GM12892 (cell line): ENCODE data around the gene PERCC1.

Experiments
- DNase-seq: peaks from one replicate; pipeline ENCODE4 v3.0.0; 2011; ENCODE audit not compliant: insufficient read length
- FAIRE-seq: peaks from 2 replicates; lab custom pipeline; 2011; peaks lifted over from hg19 to GRCh38; lab: Jason Lieb, UNC
- POLR2A ChIP-seq: IDR thresholded peaks from 2 replicates; pipeline ENCODE4 v1.6.1; 2011; ENCODE audit warnings: low read depth, low read length, control low read depth
- POLR2AphosphoS5 ChIP-seq: IDR thresholded peaks from 2 replicates; pipeline ENCODE4 v1.6.1; 2011; ENCODE audit warnings: low read depth, low read length, control low read depth
- TAF1 ChIP-seq: IDR thresholded peaks from 2 replicates; pipeline ENCODE4 v1.6.1; 2011; ENCODE audit warnings: low read depth, mild to moderate bottlenecking, control low read depth, low read length, borderline replicate concordance

The PERCC1 gene

DNA sequence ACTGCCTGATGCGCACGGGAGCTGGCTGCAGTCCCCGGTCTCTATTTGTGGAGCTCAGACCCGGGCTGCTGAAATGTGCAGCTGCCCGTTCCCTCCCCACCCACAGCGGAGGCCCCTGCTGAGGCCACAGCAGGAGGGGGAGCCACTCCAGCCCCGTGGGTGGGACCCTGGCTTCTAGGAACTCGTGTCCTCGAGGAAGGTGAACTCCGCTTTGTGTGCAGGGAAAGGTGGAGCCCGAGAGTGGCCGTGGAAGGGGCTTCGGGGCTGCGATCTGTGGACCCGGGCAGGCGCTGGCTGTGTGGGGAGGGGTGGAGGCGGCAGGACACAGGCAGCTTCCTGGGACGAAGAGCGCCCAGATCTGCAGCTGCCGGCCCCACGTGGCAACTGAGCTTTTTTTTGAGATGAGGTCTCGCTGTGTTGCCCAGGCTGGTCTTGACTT lies 10.5 kb downstream of the PERCC1 start:
- DNase-seq: no peak
- no peak for FAIRE-seq
- TF ChIP-seq POLR2A (no peak), POLR2AphosphoS5 (no peak), TAF1 (no peak)

DNA sequence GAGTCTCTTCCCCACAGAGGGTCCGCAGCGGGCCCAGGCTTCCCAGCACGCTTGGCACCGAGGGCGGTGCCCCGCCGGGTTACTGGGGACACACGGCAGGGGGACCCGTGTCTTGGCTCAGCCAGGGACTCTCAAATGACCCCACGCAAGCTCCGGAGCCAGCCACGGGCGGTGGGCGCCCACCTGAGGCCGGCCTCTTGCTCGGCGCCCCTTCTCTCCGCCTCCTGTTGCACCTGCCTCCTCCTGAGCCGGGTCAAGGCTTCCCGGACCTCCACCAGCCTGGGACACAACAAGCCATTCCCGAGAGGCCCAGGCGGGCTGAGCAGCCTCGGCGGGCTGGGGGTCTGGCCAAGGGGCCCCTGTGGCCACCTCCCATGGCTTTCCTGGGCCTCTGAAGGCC lies 11.8 kb downstream of the PERCC1 start:
- DNase-seq: no peak
- no peak for FAIRE-seq
- TF ChIP-seq POLR2A (no peak), POLR2AphosphoS5 (no peak), TAF1 (no peak)

GRCh38 chr16:1443403-1443973 lies 12.6 kb downstream of the PERCC1 start:
- DNase-seq (no peak), FAIRE-seq (no peak)
- TF ChIP-seq POLR2AphosphoS5 (no peak), POLR2A (no peak), TAF1 (no peak)

GRCh38 chr16:1443980-1444729 lies 13.3 kb downstream of the PERCC1 start, which contains the start of gene CCDC154:
Gene CCDC154, minus strand, starts transcription at chr16:1444556. Its CDS starts 234 bp downstream, at chr16:1444322.
- no peak for FAIRE-seq
- TF ChIP-seq POLR2AphosphoS5 (no peak), TAF1 (no peak), POLR2A (no peak)
- no peak for DNase-seq

- TF ChIP-seq TAF1 (no peak), POLR2A (no peak), POLR2AphosphoS5 (no peak)
- no peak for FAIRE-seq
Observed at GRCh38 chr16:1444730-1445517, 14.0 kb downstream of the PERCC1 start.

GRCh38 chr16:1445518-1446203 lies 14.8 kb downstream of the PERCC1 start:
- TF ChIP-seq POLR2AphosphoS5 (no peak), POLR2A (no peak), TAF1 (no peak)
- DNase-seq (no peak), FAIRE-seq (no peak)

More at GRCh38 chr16:1444730-1445517, 14.0 kb downstream of the PERCC1 start:
- DNase-seq: no peak

DNA sequence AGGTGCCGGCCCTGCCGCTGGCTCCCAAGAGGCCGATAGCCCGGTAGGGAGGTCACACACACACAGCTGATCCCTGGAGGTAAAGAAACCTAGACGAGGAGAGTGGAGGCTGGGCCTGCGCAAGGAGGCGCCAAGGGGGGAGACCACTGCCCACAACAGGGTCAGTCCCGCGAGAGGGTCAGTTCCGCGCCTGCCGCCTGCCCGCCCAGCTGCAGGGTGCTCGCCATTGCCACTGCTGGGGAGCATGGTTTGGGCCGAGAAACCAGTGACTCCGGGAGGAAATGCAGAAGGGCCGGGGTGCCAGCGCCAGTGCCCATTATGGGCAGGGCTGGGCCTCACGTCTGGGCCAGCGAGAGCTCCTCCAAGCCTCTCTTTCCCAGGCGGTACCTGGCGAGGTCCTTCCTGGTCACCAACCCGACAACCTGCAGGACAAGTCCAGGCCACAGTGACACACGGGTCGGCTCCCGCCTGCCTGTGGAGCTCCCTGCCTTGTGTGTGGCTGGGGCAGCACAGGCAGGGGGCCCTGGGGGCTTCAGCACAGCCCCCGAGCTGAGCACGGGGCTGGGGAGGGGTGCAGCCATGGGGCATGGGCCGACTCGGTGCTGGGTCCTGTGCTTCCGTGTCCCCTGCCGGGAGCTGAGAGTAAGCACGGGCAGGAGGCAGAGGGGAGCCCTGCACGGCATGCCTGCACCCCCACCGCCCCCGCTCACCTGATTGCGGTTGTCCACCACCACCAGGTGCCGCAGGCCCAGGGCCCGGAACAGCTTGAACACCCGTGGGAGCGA lies 15.6 kb downstream of the PERCC1 start:
- TF ChIP-seq POLR2AphosphoS5 (no peak), TAF1 (no peak), POLR2A (no peak)
- no peak for FAIRE-seq
- no peak for DNase-seq

DNA sequence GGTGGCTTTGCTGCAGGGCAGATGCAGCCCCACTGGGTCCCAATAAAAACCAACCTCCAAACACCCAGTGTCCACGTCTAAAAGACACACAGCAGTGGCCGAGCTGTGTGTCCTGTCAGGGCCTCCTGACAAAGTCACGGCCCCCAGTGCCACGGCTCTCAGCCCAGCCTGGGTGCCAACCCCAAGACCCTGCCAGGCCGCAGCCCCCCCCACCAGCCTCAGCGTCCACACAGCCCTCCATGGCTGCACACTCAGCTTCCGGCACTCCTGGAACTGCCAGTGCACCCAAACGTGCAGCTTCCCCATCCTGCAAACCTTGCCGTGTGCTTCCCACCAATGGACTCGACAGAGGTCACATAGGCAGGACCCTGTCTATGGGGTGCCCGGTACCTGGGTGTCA lies 17.1 kb downstream of the PERCC1 start:
- DNase-seq: no peak
- FAIRE-seq: no peak
- TF ChIP-seq POLR2AphosphoS5 (no peak), TAF1 (no peak), POLR2A (no peak)

DNA sequence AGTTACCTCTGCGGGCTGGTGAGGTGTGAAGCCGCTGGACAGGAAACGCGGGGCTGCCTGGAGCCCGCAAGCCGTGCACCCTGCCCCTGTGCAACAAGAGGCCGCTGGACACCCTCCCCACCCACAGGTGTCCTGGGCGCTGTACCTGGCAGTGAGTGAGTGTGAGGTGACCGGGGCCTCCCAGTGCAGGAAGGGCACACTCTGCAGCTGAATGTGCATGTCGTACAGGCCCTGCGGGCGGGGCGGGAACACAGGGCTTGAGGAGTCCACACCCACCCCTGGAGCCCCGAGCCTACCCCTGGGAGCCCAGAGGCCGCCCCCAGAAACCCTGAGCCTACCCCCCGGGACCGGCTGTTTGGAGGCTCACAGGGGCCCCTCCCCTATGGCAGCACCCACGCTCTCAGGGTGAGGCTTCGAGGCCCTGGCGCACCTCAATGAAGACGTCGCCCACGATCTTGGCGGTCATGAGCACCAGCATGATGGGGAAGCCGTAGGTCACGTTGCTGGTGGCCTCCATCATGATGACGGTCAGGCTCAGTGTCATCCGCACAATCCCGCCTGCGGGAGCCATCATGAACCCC lies 17.7 kb downstream of the PERCC1 start:
- DNase-seq (no peak), FAIRE-seq (no peak)
- TF ChIP-seq POLR2A (no peak), TAF1 (no peak), POLR2AphosphoS5 (no peak)
